Esophagus squamous epithelium (tissue), 5 donors: ENCODE measurements around the gene HNRNPL. TPM values are rescaled to one million over a fixed set of nuclear protein-coding genes. Genes with fewer than 3 reads are reported as not detected.
"Not testable (repeated sequence)": the region's sequence is repeated elsewhere in the genome, so short reads cannot be mapped to it uniquely, and the experiment has no call there.

Experiments used
- DNase-seq: peaks from one replicate; lab custom pipeline; 2025; lab: John Stamatoyannopoulos, UW
- H3K27ac ChIP-seq, 4 donors: fragments of 200-600 bp; sonication (generic); one replicate each; pipeline ENCODE4 v1.5.1; 2016 to 2019; ENCODE audit warnings: mild to moderate bottlenecking in 1 of 4
- H3K27me3 ChIP-seq, 4 donors: fragments of 200-600 bp; sonication (generic); 1 replicate in 3 of 4; 2 replicates in 1 of 4; pipeline versions ENCODE4 v1.5.1 to v1.6.0; 2017 to 2021; ENCODE audit warnings: antibody characterized with exemption in 1 of 4
- H3K36me3 ChIP-seq, 3 donors: fragments of 200-600 bp; sonication (generic); one replicate each; pipeline ENCODE4 v1.5.1; 2016 to 2019
- H3K4me1 ChIP-seq, 3 donors: fragments of 200-600 bp; sonication (generic); one replicate each; pipeline ENCODE4 v1.5.1; 2017 to 2019
- H3K4me3 ChIP-seq, 4 donors: fragments of 200-600 bp; sonication (generic); 1 replicate in 3 of 4; 2 replicates in 1 of 4; pipeline ENCODE4 v1.5.1; 2016 to 2019; ENCODE audit warnings: mild to moderate bottlenecking in 2 of 4, moderate library complexity in 1 of 4
- H3K9me3 ChIP-seq, 3 donors: fragments of 200-600 bp; sonication (generic); one replicate each; pipeline ENCODE4 v1.5.1; 2016 to 2019
- POLR2A ChIP-seq, 4 donors: fragments of 450-650 bp; IDR thresholded peaks; one replicate each; pipeline ENCODE4 v1.6.1; 2017; ENCODE audit warnings: antibody characterized with exemption in 4 of 4, mild to moderate bottlenecking in 4 of 4, moderate library complexity in 3 of 4
- WGBS, 2 donors: methylation state at CpG; one replicate each; pipeline ENCODE4 v1.1.5; 2018; 5-methylcytosine and 5-hydroxymethylcytosine counted together
- intact Hi-C: fragments of 100-400 bp; cut with DNase I; formaldehyde crosslinking; loops from one replicate; pipeline ENCODE4 v1.15.0; 2022
- total RNA-seq, 4 donors: library from RNA; depleted of rRNA; stranded (reverse); fragments of >200 nt; gene quantifications; one replicate each; pipeline ENCODE4 v1.1.0, GENCODE V29; 2016
- TF ChIP-seq, protein P1 (sequence below), 6 experiments: fragments of 450-650 bp in 4 of 6; fragments of 200-600 bp in 2 of 6; sonication (generic) in 2 of 6; IDR thresholded peaks; one replicate each; pipeline ENCODE4 v1.5.1; 2016 to 2019; ENCODE audit warnings: antibody characterized with exemption in 6 of 6, mild to moderate bottlenecking in 4 of 6, moderate library complexity in 4 of 6
- donor health status: DM: yes; HTN: yes; CAD: no.

The HNRNPL gene
- total RNA-seq, 4 donors from 2014 or later, result 136 to 186 (median 167) TPM

DNA sequence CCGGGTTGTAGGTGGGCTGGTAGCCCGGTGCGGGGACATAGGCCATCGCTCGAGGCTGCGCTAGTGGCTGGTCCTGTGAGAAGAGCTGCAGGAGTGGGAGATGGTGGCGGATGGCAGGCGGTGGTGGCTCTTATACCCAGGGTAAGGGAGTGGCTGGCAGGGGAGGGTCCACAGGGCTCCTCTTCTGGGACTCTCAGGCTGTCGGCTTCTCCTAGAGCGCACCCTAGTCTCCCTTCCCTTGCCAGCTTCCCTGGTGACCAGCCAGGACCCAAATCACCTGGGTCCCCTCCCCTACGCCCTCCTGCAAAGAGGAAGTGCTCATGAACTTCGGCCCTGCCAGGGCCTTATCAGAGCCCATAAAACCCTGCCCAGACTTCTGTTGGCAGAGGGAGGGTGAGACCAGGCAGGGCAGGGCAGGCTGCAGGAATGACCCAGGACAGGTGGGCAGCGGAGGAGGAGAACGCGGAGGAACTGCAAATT lies 36.9 kb downstream of the HNRNPL start, which contains the start of gene LGALS4:
Gene LGALS4 (minus strand): TSS at position 105 of the 480 bp plus-strand sequence. CDS start 59 bp downstream, at position 46.
- intact Hi-C loops, result no loop called here
- Histone ChIP-seq H3K4me3 (no peak within 1 kb of the TSS), H3K27me3 (no peaks in the 10 kb centered on the region), H3K4me1 (peaks cover 0 to 6% (median 0%) of the 10 kb centered on the region in 3 donors), H3K27ac (no peak within 1 kb of the TSS), H3K36me3 (peaks cover 11 to 34% (median 29%) of the 10 kb centered on the region in 3 donors), H3K9me3 (no peaks in the 10 kb centered on the region)
- DNase-seq, result no peak
- WGBS, 2 donors, result 83 to 84% methylated on average over 11 to 14 of the region's 15 CpGs
- TF ChIP-seq, protein P1, sequence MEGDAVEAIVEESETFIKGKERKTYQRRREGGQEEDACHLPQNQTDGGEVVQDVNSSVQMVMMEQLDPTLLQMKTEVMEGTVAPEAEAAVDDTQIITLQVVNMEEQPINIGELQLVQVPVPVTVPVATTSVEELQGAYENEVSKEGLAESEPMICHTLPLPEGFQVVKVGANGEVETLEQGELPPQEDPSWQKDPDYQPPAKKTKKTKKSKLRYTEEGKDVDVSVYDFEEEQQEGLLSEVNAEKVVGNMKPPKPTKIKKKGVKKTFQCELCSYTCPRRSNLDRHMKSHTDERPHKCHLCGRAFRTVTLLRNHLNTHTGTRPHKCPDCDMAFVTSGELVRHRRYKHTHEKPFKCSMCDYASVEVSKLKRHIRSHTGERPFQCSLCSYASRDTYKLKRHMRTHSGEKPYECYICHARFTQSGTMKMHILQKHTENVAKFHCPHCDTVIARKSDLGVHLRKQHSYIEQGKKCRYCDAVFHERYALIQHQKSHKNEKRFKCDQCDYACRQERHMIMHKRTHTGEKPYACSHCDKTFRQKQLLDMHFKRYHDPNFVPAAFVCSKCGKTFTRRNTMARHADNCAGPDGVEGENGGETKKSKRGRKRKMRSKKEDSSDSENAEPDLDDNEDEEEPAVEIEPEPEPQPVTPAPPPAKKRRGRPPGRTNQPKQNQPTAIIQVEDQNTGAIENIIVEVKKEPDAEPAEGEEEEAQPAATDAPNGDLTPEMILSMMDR (IDR thresholded peaks at IDR 0.05), result no peak
- TF ChIP-seq POLR2A (IDR thresholded peaks at IDR 0.05), result no peak

DNA sequence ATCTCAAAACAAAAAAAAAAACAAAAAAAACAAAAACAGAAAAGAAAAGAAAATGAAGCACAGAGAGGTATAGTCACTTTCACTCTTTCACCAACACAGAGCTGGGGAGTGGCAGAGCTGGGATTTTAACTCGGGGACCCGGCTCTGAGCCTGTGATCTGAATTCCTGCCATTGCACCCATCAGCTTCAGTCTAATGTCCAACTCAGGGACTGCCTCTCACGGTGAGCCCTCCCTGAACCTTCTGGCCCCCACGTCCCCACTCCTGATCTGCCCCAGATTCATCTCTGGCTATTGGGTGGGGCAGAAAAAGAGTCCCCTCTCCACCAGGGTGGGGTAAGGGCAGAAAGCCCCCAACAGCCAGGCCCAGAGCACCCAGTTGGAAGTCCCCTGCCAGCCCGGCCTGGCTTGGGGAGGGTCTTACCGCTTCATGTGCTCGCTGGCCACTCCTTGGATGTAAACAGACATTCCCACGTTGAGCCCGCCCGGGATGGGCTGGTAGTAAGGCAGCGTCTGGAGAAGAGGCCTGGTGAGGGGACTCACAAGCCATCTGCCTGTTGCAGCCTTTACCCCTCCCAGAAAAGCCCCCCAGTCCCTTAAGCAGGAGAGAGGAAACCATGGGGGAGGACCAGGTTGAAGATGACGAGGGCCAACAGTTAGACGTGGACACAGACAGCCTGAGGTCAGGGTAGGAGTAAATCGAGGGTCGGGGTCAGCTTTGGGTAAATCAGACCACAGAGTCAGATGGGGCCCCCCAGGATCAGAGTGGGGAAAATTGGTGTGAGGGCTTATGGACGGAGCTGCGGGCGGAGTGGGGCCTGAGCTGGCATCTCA lies 37.6 kb downstream of the HNRNPL start:
- no peak for DNase-seq
- peaks cover 8 to 27% (median 23%) of the 10 kb centered on the region in 3 donors for H3K36me3 ChIP-seq
- no peaks in the 10 kb centered on the region for H3K9me3 ChIP-seq
- no peak overlapping the region for H3K27ac ChIP-seq
- TF ChIP-seq, protein P1 (IDR thresholded peaks at IDR 0.05), result no peak
- no peak for TF ChIP-seq POLR2A (IDR thresholded peaks at IDR 0.05)
- intact Hi-C loops, result no loop called here
- no peak overlapping the region for H3K4me3 ChIP-seq
- no peaks in the 10 kb centered on the region for H3K27me3 ChIP-seq
- peaks cover 0 to 11% (median 0%) of the 10 kb centered on the region in 3 donors for H3K4me1 ChIP-seq
- 87% methylated on average over 11 to 13 of the region's 18 CpGs for WGBS, 2 donors

DNA sequence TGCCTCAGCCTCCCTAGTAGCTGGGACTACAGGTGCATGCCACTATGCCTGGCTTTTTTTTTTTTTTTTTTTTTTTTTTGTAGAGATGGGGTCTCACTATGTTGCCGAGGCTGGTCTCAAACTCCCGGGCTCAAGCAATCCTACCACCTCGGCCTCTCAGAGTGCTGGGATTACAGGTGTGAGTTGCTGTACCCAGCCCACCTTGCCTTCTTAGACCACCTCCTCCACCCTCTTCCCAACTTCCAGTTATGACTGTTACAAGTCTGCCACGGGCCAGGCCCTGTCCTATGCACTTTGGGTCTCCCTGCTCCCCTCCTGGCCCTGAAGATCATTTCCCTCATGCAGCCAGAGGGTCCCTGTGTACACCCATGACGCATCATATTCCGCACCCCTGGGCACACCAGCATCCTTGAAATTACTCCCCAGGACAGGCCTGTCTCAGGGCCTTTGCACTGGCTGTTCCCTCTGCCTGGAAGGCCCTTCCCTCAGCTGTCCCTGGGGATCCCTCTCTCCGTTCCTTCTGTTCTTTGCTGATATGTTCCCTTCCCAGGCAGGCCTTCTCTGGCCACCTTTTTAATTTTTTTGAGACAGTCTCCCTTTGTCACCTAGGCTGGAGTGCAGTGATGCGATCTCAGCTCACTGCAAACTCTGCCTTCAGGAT lies 40.1 kb downstream of the HNRNPL start:
- no peak for TF ChIP-seq POLR2A (IDR thresholded peaks at IDR 0.05)
- TF ChIP-seq, protein P1 (IDR thresholded peaks at IDR 0.05), result no peak
- Histone ChIP-seq H3K4me1 (peaks cover 0 to 32% (median 8%) of the 10 kb centered on the region in 3 donors), H3K9me3 (no peaks in the 10 kb centered on the region), H3K27ac (no peak overlapping the region), H3K36me3 (peaks cover 0 to 2% (median 0%) of the 10 kb centered on the region in 3 donors), H3K27me3 (no peaks in the 10 kb centered on the region), H3K4me3 (no peak overlapping the region)
- 91 to 95% methylated on average over 8 of the region's 8 CpGs for WGBS, 2 donors
- intact Hi-C loops, result no loop called here
- DNase-seq, result no peak

DNA sequence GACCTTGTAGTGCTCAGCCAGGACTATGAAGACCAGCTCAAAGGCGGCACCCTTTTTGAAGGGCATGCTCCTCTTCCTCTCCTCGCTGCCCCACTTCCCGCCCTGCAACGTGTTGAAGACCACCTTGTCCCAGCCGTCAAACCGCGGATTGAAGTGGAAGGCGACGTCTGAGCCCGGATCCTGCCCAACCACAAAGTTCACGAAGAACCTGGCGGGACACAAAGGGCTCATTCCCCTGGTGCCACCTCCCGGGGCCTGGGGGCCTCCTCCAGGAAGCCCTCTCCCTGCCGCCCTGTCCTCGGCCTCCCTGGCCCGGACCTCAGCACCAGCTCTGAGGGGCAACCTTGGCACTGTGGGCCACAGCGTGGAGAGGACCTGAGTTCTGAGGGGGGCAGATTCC lies 41.0 kb downstream of the HNRNPL start:
- Histone ChIP-seq H3K9me3 (no peaks in the 10 kb centered on the region), H3K36me3 (no peaks in the 10 kb centered on the region), H3K4me1 (peaks cover 0 to 34% (median 9%) of the 10 kb centered on the region in 3 donors), H3K4me3 (no peak overlapping the region), H3K27me3 (no peaks in the 10 kb centered on the region), H3K27ac (no peak overlapping the region)
- 91 to 96% methylated on average over 15 to 17 of the region's 17 CpGs for WGBS, 2 donors
- intact Hi-C loops, result no loop called here
- DNase-seq, result no peak
- TF ChIP-seq, protein P1 (IDR thresholded peaks at IDR 0.05), result no peak
- TF ChIP-seq POLR2A (IDR thresholded peaks at IDR 0.05), result no peak

DNA sequence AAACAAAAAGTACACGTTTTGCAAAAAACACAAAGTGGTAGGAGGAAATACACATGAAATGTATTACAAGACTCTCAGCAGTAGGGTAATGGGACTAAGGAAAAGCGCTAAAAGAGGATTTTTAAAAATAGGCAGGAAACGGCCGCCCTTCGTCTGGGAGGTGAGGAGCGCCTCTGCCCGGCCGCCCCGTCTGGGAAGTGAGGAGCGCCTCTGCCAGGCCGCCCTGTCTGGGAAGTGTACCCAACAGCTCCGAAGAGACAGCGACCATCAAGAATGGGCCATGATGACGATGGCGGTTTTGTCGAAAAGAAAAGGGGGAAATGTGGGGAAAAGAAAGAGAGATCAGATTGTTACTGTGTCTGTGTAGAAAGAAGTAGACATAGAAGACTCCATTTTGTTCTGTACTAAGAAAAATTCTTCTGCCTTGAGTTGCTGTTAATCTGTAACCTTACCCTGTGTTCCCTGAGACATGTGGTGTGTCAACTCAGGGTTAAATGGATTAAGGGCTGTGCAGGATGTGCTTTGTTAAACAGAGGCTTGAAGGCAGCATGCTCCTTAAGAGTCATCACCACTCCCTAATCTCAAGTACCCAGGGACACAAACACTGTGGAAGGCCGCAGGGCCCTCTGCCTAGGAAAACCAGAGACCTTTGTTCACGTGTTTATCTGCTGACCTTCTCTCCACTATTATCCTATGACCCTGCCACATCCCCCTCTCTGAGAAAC lies 42.2 kb downstream of the HNRNPL start:
- peak overlapping the region in 3 of 4 donors; percentile 71 to 85 (median 73) for H3K27ac ChIP-seq
- DNase-seq, H3K9me3 ChIP-seq, H3K36me3 ChIP-seq, H3K4me3 ChIP-seq, intact Hi-C loops, H3K27me3 ChIP-seq: not testable (repeated sequence)
- H3K4me1 ChIP-seq, result peaks cover 0 to 34% (median 9%) of the 10 kb centered on the region in 3 donors
- WGBS, 2 donors, result 82 to 84% methylated on average over 18 of the region's 18 CpGs
